GM23248 (cell line): ENCODE measurements around the gene PLSCR3. TPM values are rescaled to one million over a fixed set of nuclear protein-coding genes. Genes with fewer than 3 reads are reported as not detected.

Source experiments
- DNase-seq: peaks from one replicate; pipeline ENCODE4 v3.0.0-alpha.2; 2015
- H2AFZ ChIP-seq: fragments of 200-600 bp; sonication (generic); 2 replicates; pipeline ENCODE4 v1.6.1; 2016; ENCODE audit warnings: antibody characterized with exemption
- H3F3A ChIP-seq: fragments of 200-600 bp; sonication (generic); 2 replicates; pipeline ENCODE4 v1.6.1; 2016; ENCODE audit warnings: mild to moderate bottlenecking, antibody characterized with exemption, mixed run types; ENCODE audit not compliant: insufficient read depth
- H3K27ac ChIP-seq: fragments of 200-600 bp; sonication (generic); 2 replicates; pipeline ENCODE4 v1.5.1; 2016; ENCODE audit warnings: mild to moderate bottlenecking
- H3K27me3 ChIP-seq: fragments of 200-600 bp; sonication (generic); replicated peaks from 2 replicates; pipeline ENCODE4 v1.6.1; 2016; ENCODE audit warnings: mild to moderate bottlenecking; ENCODE audit not compliant: insufficient read depth
- H3K36me3 ChIP-seq: fragments of 200-600 bp; sonication (generic); 2 replicates; pipeline ENCODE4 v1.6.1; 2016; ENCODE audit warnings: low read depth, mild to moderate bottlenecking
- H3K4me1 ChIP-seq: fragments of 200-600 bp; sonication (generic); 2 replicates; pipeline ENCODE4 v1.6.1; 2016; ENCODE audit warnings: mild to moderate bottlenecking; ENCODE audit not compliant: insufficient read depth
- H3K4me2 ChIP-seq: fragments of 200-600 bp; sonication (generic); one replicate; pipeline ENCODE4 v1.6.1; 2016; ENCODE audit warnings: mild to moderate bottlenecking; ENCODE audit not compliant: unreplicated experiment
- H3K4me3 ChIP-seq: fragments of 200-600 bp; sonication (generic); 2 replicates; pipeline ENCODE4 v1.5.1; 2016; ENCODE audit warnings: mild to moderate bottlenecking
- H3K79me2 ChIP-seq: fragments of 200-600 bp; sonication (generic); 2 replicates; pipeline ENCODE4 v1.6.1; 2016; ENCODE audit warnings: mild to moderate bottlenecking; ENCODE audit not compliant: insufficient read depth
- H3K9ac ChIP-seq: fragments of 200-600 bp; sonication (generic); 2 replicates; pipeline ENCODE4 v1.6.1; 2016; ENCODE audit warnings: mild to moderate bottlenecking
- H3K9me2 ChIP-seq: fragments of 200-600 bp; sonication (generic); 2 replicates; pipeline ENCODE4 v1.6.1; 2016; ENCODE audit warnings: mixed run types, mild to moderate bottlenecking, moderate library complexity; ENCODE audit not compliant: insufficient read depth
- H3K9me3 ChIP-seq: fragments of 200-600 bp; sonication (generic); one replicate; pipeline ENCODE4 v1.6.1; 2017; ENCODE audit warnings: low read depth
- H4K20me1 ChIP-seq: fragments of 200-600 bp; sonication (generic); 2 replicates; pipeline ENCODE4 v1.6.0; 2016; ENCODE audit not compliant: insufficient read depth
- EZH2 ChIP-seq: fragments of 200-600 bp; sonication (generic); IDR thresholded peaks from 2 replicates; pipeline ENCODE4 v1.6.1; 2018; ENCODE audit warnings: antibody characterized with exemption, mild to moderate bottlenecking; ENCODE audit not compliant: insufficient read depth, poor library complexity, severe bottlenecking
- EZH2phosphoT487 ChIP-seq: fragments of 200-600 bp; sonication (generic); IDR thresholded peaks from 2 replicates; pipeline ENCODE4 v1.6.1; 2018; ENCODE audit warnings: antibody characterized with exemption, moderate library complexity, mild to moderate bottlenecking, low read depth; ENCODE audit not compliant: insufficient read depth
- WGBS, 2 experiments: methylation state at CpG; one replicate each; pipeline ENCODE4 v1.1.6; 2015 to 2017; ENCODE audit warnings: low lambda C conversion rate in 2 of 2, low coverage in 1 of 2; ENCODE audit errors: missing lambda C conversion rate in 2 of 2; 5-methylcytosine and 5-hydroxymethylcytosine counted together
- in situ Hi-C: fragments of 300-500 bp; cut with MboI; formaldehyde crosslinking; loops from 2 replicates; pipeline ENCODE4 v1.15.0; 2020
- polyA plus RNA-seq: library from polyadenylated mRNA; unstranded; fragments of >200 nt; fragmentation: Nextera tagmentation; extraction: Ambion mirVana; gene quantifications from 2 replicates; pipeline ENCODE4 v1.2.1, GENCODE V29; 2016
- total RNA-seq: library from RNA; depleted of rRNA; stranded (reverse); fragments of >200 nt; shearing (Covaris generic); gene quantifications from 2 replicates; pipeline ENCODE4 v1.2.3, GENCODE V29; 2014

Gene PLSCR3
- total and polyA plus RNA-seq, 2 experiments from 2014 or later, result 73.9 to 136 TPM

DNA sequence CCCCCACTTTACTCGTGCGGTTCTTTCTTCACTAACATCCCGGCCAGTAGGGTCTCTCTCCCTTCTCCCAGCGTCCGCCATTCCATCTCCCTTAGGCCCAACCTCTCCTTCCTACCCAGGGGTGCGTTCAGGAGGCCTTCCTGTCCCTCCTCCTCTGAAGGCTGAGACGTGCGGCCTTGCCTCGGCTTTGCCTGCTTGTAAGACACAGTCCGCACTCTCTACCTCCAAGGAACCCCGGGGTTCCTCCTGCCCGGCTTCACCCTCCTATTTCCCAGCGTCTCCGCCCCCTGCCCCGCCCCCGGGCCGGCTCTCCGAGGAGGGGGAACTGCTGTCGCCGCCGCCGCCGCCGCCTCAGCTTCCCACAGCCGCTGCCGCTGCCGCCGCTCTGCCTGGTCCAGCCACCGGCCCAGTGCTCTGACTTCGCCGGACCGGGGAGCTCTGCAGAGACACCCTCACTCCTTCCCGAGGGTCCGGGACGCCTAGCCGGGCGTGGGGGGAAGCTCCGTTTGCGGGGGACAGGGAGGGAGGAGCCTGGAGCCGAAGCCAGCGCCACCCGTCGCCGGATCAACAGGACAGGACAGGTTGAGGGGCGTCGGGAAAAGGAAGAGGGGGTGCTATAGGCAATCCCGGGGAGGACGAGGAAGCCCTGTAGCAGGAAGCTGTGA is 43.8 kb upstream of the PLSCR3 start:
- Histone ChIP-seq H3K9me2 (no peaks in the 10 kb centered on the region), H3K79me2 (no peaks in the 10 kb centered on the region), H4K20me1 (no peaks in the 10 kb centered on the region), H3K36me3 (no peaks in the 10 kb centered on the region), H2AFZ (no peak overlapping the region), H3F3A (no peaks in the 10 kb centered on the region), H3K27me3 (peaks cover 32% of the 10 kb centered on the region; the same call in 1 of the 2 replicates), H3K4me3 (no peak overlapping the region), H3K9me3 (no peaks in the 10 kb centered on the region), H3K4me2 (peak overlapping the region; percentile 25), H3K9ac (no peak overlapping the region), H3K4me1 (peaks cover 11% of the 10 kb centered on the region), H3K27ac (no peak overlapping the region)
- in situ Hi-C loops, result no loop called here
- peak; percentile 40 for DNase-seq
- TF ChIP-seq EZH2phosphoT487 (no peak; the same call in 1 of the 2 replicates), EZH2 (no peak)
- WGBS, 2 experiments, result 12 to 20% methylated on average over 25 to 46 of the region's 48 CpGs

- Histone ChIP-seq H3K9ac (no peak overlapping the region), H2AFZ (no peak overlapping the region; the same call in none of the 2 replicates), H3K4me3 (peak overlapping the region; percentile 79), H3K9me2 (no peaks in the 10 kb centered on the region), H3K9me3 (no peaks in the 10 kb centered on the region), H3K4me2 (peak overlapping the region; percentile 48), H3F3A (no peaks in the 10 kb centered on the region), H3K4me1 (peaks cover 11% of the 10 kb centered on the region), H4K20me1 (no peaks in the 10 kb centered on the region), H3K27ac (no peak overlapping the region), H3K36me3 (no peaks in the 10 kb centered on the region), H3K79me2 (no peaks in the 10 kb centered on the region), H3K27me3 (peaks cover 32% of the 10 kb centered on the region; the same call in 1 of the 2 replicates)
- no peak for DNase-seq
- 14 to 19% methylated on average over 17 to 22 of the region's 31 CpGs for WGBS, 2 experiments
- in situ Hi-C loops, result no loop called here
- TF ChIP-seq EZH2 (no peak), EZH2phosphoT487 (no peak)
Observed at GRCh38 chr17:7437369-7437863, 43.1 kb upstream of the PLSCR3 start.

DNA sequence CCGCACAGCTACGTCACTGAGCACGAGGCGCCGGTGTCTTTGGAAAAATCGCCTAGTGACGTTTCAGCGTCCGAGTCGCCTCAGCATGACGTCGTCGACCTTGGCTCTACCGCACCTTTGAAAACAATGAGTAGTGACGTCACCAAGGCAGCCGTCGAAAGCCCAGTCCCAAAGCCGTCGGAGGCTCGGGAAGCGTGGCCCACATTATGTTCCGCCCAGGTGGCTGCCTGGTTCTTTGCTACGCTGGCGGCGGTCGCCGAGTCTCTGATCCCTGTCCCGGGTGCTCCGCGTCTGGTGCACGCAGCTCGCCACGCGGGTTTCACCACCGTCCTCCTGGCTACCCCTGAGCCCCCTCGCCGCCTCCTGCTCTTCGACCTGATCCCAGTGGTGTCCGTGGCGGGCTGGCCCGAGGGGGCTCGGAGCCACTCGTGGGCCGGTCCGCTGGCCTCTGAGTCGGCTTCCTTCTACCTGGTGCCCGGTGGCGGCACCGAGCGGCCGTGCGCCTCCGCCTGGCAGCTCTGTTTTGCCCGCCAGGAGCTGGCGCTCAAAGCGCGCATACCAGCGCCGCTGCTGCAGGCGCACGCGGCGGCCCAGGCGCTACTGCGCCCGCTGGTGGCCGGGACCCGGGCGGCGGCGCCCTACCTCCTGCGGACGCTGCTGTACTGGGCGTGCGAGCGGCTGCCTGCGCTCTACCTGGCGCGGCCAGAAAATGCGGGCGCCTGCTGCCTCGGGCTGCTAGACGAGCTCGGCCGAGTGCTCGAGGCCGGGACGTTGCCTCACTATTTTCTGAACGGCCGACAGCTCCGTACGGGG is 42.4 kb upstream of the PLSCR3 start:
- Histone ChIP-seq H3K4me2 (peak overlapping the region; percentile 99), H3K9me2 (no peaks in the 10 kb centered on the region), H3F3A (0 out of 2 replicates have a peak, but pooled peaks cover under 1% of the 10 kb centered on the region), H2AFZ (peak overlapping the region; percentile 91), H3K4me1 (peaks cover 11% of the 10 kb centered on the region), H3K9ac (no peak overlapping the region; the same call in 1 of the 2 replicates), H3K79me2 (no peaks in the 10 kb centered on the region), H4K20me1 (no peaks in the 10 kb centered on the region), H3K36me3 (no peaks in the 10 kb centered on the region), H3K27ac (no peak overlapping the region), H3K27me3 (peaks cover 32% of the 10 kb centered on the region; the same call in 1 of the 2 replicates), H3K9me3 (no peaks in the 10 kb centered on the region), H3K4me3 (peak overlapping the region; percentile 79)
- 6 to 7% methylated on average over 89 to 90 of the region's 92 CpGs for WGBS, 2 experiments
- DNase-seq, result peak; percentile 93
- TF ChIP-seq EZH2phosphoT487, result no peak
- TF ChIP-seq EZH2, result no peak
- in situ Hi-C loops, result no loop called here
